Endothelial cell of umbilical vein (primary cell): ENCODE measurements around the gene SLF2. TPM values are rescaled to one million over a fixed set of nuclear protein-coding genes. Genes with fewer than 3 reads are reported as not detected.
"Not testable (repeated sequence)": the region's sequence is repeated elsewhere in the genome, so short reads cannot be mapped to it uniquely, and the experiment has no call there.

Source experiments
- BruUV-seq: library from RNA; stranded (reverse); fragments of 400-500 nt; replicated peaks from 2 replicates; lab custom pipeline; 2021; lab: Mats Ljungman, UMichigan
- CTCF ChIA-PET: fragments of 300-600, 350-600 bp; sonication (Branson Sonifier 250); formaldehyde crosslinking; loops from one replicate; lab custom pipeline; 2021; ENCODE audit warnings: antibody characterized with exemption, inconsistent platforms; lab: Charles Lee
- POLR2A ChIA-PET: fragments of 300-600, 350-600 bp; sonication (Branson Sonifier 250); formaldehyde crosslinking; loops from one replicate; lab custom pipeline; 2021; ENCODE audit warnings: antibody characterized with exemption, inconsistent platforms; lab: Charles Lee
- DNase-seq: peaks from one replicate; pipeline ENCODE4 v3.0.0-alpha.2; 2011; ENCODE audit warnings: low read depth, low spot score
- FAIRE-seq: peaks from 2 replicates; lab custom pipeline; 2011; peaks lifted over from hg19 to GRCh38; lab: Jason Lieb, UNC
- H2AFZ ChIP-seq: 2 replicates; pipeline ENCODE4 v1.6.0; 2012; ENCODE audit warnings: low read depth, low read length, control low read depth, inconsistent platforms
- H3K27ac ChIP-seq: 2 replicates; pipeline ENCODE4 v1.5.1; 2011; ENCODE audit warnings: low read depth, mild to moderate bottlenecking, control low read depth, low read length, moderate library complexity; ENCODE audit not compliant: insufficient read depth
- H3K27me3 ChIP-seq, 2 experiments: 2 replicates each; pipeline versions ENCODE4 v1.6.0 to v1.6.1; 2011; ENCODE audit warnings: low read length in 2 of 2, mixed read lengths in 1 of 2; ENCODE audit not compliant: control insufficient read depth in 2 of 2, insufficient read depth in 2 of 2
- H3K36me3 ChIP-seq, 2 experiments: 2 replicates in 1 of 2; 3 replicates in 1 of 2; pipeline ENCODE4 v1.5.1; 2011; ENCODE audit warnings: low read length in 2 of 2, mild to moderate bottlenecking in 1 of 2, moderate library complexity in 1 of 2; ENCODE audit not compliant: control insufficient read depth in 2 of 2, insufficient read depth in 2 of 2; ENCODE audit errors: extremely low read depth in 1 of 2
- H3K4me1 ChIP-seq: 3 replicates; pipeline ENCODE4 v1.5.1; 2011; ENCODE audit warnings: mild to moderate bottlenecking, low read length; ENCODE audit not compliant: control insufficient read depth, insufficient read depth; ENCODE audit errors: extremely low read depth
- H3K4me2 ChIP-seq: 2 replicates; pipeline ENCODE4 v1.6.1; 2011; ENCODE audit warnings: low read length, control low read depth, mixed read lengths; ENCODE audit not compliant: insufficient read depth
- H3K4me3 ChIP-seq, 3 experiments: fragments of 200-600 bp in 1 of 3; sonication (generic), shearing (Covaris generic) in 1 of 3; replicated peaks in 1 of 3; 2 replicates each; pipeline ENCODE4 v1.5.1; 2011 to 2016; ENCODE audit warnings: control low read depth in 3 of 3, low read length in 3 of 3, mild to moderate bottlenecking in 2 of 3, inconsistent platforms in 1 of 3, low read depth in 1 of 3, moderate library complexity in 1 of 3; ENCODE audit not compliant: insufficient read depth in 1 of 3
- H3K79me2 ChIP-seq: 2 replicates; pipeline ENCODE4 v1.6.0; 2012; ENCODE audit warnings: low read length, inconsistent platforms; ENCODE audit not compliant: control insufficient read depth, insufficient read depth
- H3K9ac ChIP-seq: replicated peaks from 2 replicates; pipeline ENCODE3; 2011; ENCODE audit warnings: low read length, control low read depth; ENCODE audit not compliant: insufficient read depth; ENCODE audit errors: extremely low read depth
- H3K9me1 ChIP-seq: replicated peaks from 3 replicates; pipeline ENCODE4 v1.6.0; 2011; ENCODE audit warnings: mild to moderate bottlenecking, low read length; ENCODE audit not compliant: control insufficient read depth, insufficient read depth; ENCODE audit errors: extremely low read depth
- H3K9me3 ChIP-seq: replicated peaks from 2 replicates; pipeline ENCODE4 v1.5.1; 2012; ENCODE audit warnings: low read length, inconsistent platforms; ENCODE audit not compliant: control insufficient read depth, insufficient read depth
- H4K20me1 ChIP-seq: replicated peaks from 2 replicates; pipeline ENCODE3; 2011; ENCODE audit warnings: mild to moderate bottlenecking, low read length; ENCODE audit not compliant: control insufficient read depth, insufficient read depth; ENCODE audit errors: extremely low read depth
- EZH2 ChIP-seq: IDR thresholded peaks from 2 replicates; pipeline ENCODE4 v1.6.1; 2012; ENCODE audit warnings: borderline replicate concordance, low read depth, mild to moderate bottlenecking, moderate library complexity, low read length, inconsistent platforms; ENCODE audit not compliant: severe bottlenecking
- FOS ChIP-seq: IDR thresholded peaks from 2 replicates; pipeline ENCODE4 v1.6.1; 2011; ENCODE audit warnings: mild to moderate bottlenecking, low read length, moderate library complexity, borderline replicate concordance; ENCODE audit not compliant: insufficient read depth
- GATA2 ChIP-seq: IDR thresholded peaks from 2 replicates; pipeline ENCODE4 v1.7.0; 2011; ENCODE audit warnings: low read depth, mild to moderate bottlenecking, moderate library complexity, mixed read lengths, low read length; ENCODE audit not compliant: insufficient read length, insufficient read depth
- JUN ChIP-seq: IDR thresholded peaks from 2 replicates; pipeline ENCODE4 v1.6.1; 2011; ENCODE audit warnings: borderline replicate concordance, low read depth; ENCODE audit not compliant: insufficient read length, insufficient read depth
- MYC ChIP-seq: IDR thresholded peaks from one replicate; pipeline ENCODE4 v1.6.1; 2011; ENCODE audit warnings: mild to moderate bottlenecking, low read depth, low read length
- POLR2A ChIP-seq: IDR thresholded peaks from 2 replicates; pipeline ENCODE4 v1.6.1; 2012; ENCODE audit warnings: low read depth, mild to moderate bottlenecking, control low read depth, low read length
- POLR2AphosphoS5 ChIP-seq: IDR thresholded peaks from 2 replicates; pipeline ENCODE4 v1.6.1; 2012; ENCODE audit warnings: low read depth, mild to moderate bottlenecking, control low read depth, low read length, moderate library complexity; ENCODE audit not compliant: insufficient read depth
- dilution Hi-C: fragments of 300-500 bp; cut with MboI; formaldehyde crosslinking; loops from one replicate; pipeline ENCODE4 v1.15.0; 2019; ENCODE audit warnings: low sequenced_read_pairs; ENCODE audit not compliant: extremely low pct_ligation_motif_present
- intact Hi-C: fragments of 100-400 bp; cut with micrococcal nuclease; formaldehyde crosslinking; loops from one replicate; pipeline ENCODE4 v1.10.0; 2022
- polyA plus RNA-seq, 4 experiments: library from polyadenylated mRNA; depleted of rRNA in 3 of 4; stranded (reverse) in 3 of 4; unstranded in 1 of 4; fragments of >200 nt; gene quantifications; 2 replicates each; pipeline versions ENCODE4 v1.2.1 to v1.2.3, GENCODE V29; 2011 to 2012; ENCODE audit warnings: missing spikeins in 1 of 4
- total RNA-seq: library from RNA; stranded (reverse); gene quantifications from 2 replicates; pipeline ENCODE4 v1.2.3, GENCODE V29; 2021
- TF ChIP-seq, protein P1 (sequence below), 2 donors: IDR thresholded peaks; 1 replicate in 1 of 2; 2 replicates in 1 of 2; pipeline ENCODE4 v1.5.1; 2011; ENCODE audit warnings: low read length in 2 of 2, mild to moderate bottlenecking in 2 of 2, moderate library complexity in 2 of 2, control low read depth in 1 of 2, inconsistent platforms in 1 of 2, low read depth in 1 of 2; ENCODE audit not compliant: insufficient read depth in 1 of 2; ENCODE audit errors: extremely low read depth in 1 of 2
- TF ChIP-seq, protein P2 (sequence below): IDR thresholded peaks from 2 replicates; pipeline ENCODE4 v1.6.1; 2011; ENCODE audit not compliant: insufficient read depth, insufficient read length

The SLF2 gene
- total and polyA plus RNA-seq, 2 donors (not counting 3 experiments of a cell fraction or from before 2014, with no cell fraction given) = 7.5 to 35.5 TPM

DNA sequence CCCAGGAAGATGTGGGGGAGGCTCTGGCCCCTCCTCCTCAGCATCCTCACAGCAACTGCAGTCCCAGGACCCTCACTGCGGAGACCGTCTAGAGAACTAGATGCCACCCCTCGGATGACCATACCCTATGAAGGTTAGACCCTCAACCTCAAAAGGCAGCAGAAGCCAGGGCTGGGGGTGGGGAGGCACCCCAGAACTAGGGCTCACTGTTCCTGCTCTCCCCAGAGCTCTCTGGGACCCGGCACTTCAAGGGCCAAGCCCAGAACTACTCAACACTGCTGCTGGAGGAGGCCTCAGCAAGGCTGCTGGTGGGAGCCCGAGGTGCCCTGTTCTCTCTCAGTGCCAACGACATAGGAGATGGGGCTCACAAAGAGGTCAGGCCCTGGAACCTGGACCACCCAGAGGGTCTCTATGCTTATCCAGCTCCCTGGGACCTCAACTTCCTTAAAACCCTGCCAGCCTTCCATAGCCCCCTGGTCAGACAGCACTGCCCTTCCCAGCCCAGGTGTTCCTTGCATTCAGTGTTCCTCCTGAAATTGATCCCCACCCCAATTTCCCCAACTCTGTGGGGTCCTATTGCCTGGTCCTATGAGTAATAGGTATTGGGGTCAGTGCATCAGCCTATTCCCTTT, 60.3 kb downstream of the SLF2 start:
- no peaks in the 10 kb centered on the region for H4K20me1 ChIP-seq
- no peak overlapping the region for H3K9ac ChIP-seq
- H3K4me3 ChIP-seq = no peak overlapping the region
- H3K4me1 ChIP-seq = peaks cover 12% of the 10 kb centered on the region
- DNase-seq = no peak
- POLR2A ChIA-PET = no interaction called here
- no peak overlapping the region for H3K4me2 ChIP-seq
- CTCF ChIA-PET = interaction anchor here (1.1 to 2.1 kb wide), 2 partner anchors 39 to 41 kb away, joined by 3 to 9 read pairs; no protein-coding TSS in a partner anchor
- H2AFZ ChIP-seq = no peak overlapping the region
- no peaks in the 10 kb centered on the region for H3K9me3 ChIP-seq
- no peaks in the 10 kb centered on the region for H3K79me2 ChIP-seq
- no peak for FAIRE-seq
- intact Hi-C loops = no loop called here
- dilution Hi-C loops = no loop called here
- no peak for TF ChIP-seq POLR2AphosphoS5
- TF ChIP-seq GATA2 = no peak
- no peak for TF ChIP-seq POLR2A
- TF ChIP-seq, protein P1, sequence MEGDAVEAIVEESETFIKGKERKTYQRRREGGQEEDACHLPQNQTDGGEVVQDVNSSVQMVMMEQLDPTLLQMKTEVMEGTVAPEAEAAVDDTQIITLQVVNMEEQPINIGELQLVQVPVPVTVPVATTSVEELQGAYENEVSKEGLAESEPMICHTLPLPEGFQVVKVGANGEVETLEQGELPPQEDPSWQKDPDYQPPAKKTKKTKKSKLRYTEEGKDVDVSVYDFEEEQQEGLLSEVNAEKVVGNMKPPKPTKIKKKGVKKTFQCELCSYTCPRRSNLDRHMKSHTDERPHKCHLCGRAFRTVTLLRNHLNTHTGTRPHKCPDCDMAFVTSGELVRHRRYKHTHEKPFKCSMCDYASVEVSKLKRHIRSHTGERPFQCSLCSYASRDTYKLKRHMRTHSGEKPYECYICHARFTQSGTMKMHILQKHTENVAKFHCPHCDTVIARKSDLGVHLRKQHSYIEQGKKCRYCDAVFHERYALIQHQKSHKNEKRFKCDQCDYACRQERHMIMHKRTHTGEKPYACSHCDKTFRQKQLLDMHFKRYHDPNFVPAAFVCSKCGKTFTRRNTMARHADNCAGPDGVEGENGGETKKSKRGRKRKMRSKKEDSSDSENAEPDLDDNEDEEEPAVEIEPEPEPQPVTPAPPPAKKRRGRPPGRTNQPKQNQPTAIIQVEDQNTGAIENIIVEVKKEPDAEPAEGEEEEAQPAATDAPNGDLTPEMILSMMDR (IDR thresholded peaks at IDR 0.05; ENCODE audit: extremely low read depth in 1 of 2, insufficient read depth in 1 of 2, low read depth in 1 of 2, low read length in 2 of 2) = no peak
- no peak for TF ChIP-seq EZH2
- TF ChIP-seq MYC = no peak
- TF ChIP-seq, protein P2, sequence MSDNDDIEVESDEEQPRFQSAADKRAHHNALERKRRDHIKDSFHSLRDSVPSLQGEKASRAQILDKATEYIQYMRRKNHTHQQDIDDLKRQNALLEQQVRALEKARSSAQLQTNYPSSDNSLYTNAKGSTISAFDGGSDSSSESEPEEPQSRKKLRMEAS = no peak
- TF ChIP-seq FOS = no peak
- no peak for TF ChIP-seq JUN
- no TSS peak for BruUV-seq
- H3K27ac ChIP-seq = no peak overlapping the region
- no peaks in the 10 kb centered on the region for H3K9me1 ChIP-seq
- H3K27me3 ChIP-seq = no peaks in the 10 kb centered on the region
- no peaks in the 10 kb centered on the region for H3K36me3 ChIP-seq

DNA sequence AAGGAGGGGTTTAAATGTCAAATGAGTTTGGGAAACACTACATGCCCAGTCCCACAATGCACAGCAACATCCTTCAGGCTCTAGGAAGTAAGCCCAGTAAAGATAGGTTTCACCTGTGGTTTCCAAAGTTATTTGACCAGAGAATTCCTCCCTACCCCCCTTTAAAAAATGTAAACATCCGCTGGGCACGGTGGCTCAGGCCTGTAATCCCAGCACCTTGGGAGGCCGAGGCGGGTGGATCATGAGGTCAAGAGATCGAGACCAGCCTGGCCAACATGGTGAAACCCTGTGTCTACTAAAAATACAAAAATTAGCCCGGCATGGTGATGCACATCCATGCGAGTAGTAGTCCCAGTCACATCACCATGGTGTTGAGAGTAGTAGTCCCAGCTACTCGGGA, 62.6 kb downstream of the SLF2 start:
- H3K4me1 ChIP-seq, H2AFZ ChIP-seq, DNase-seq, H3K9ac ChIP-seq, H4K20me1 ChIP-seq, H3K4me3 ChIP-seq, H3K9me1 ChIP-seq, H3K27me3 ChIP-seq, BruUV-seq, H3K4me2 ChIP-seq, H3K36me3 ChIP-seq, POLR2A ChIA-PET, H3K27ac ChIP-seq, H3K9me3 ChIP-seq, dilution Hi-C loops, H3K79me2 ChIP-seq, intact Hi-C loops, FAIRE-seq: not testable (repeated sequence)
- CTCF ChIA-PET = interaction anchor here (1.5 kb wide), 1 partner anchor 39 kb away, joined by 6 read pairs; no protein-coding TSS in a partner anchor
